HL-60 (cell line): ENCODE data around the gene ARHGEF16.

Source experiments
- DNase-seq, 2 experiments: peaks; one replicate each; pipeline ENCODE4 v3.0.0-alpha.2; 2010 to 2020; ENCODE audit warnings: low read depth in 1 of 2, low spot score in 1 of 2
- H3K27ac ChIP-seq: fragments of 250-450 bp; sonication (Bioruptor Pico); replicated peaks from 2 replicates; pipeline ENCODE4 v1.5.1; 2020; ENCODE audit warnings: mild to moderate bottlenecking, moderate library complexity
- H3K27me3 ChIP-seq: fragments of 250-450 bp; sonication (Bioruptor Pico); 2 replicates; pipeline ENCODE4 v1.5.1; 2021; ENCODE audit warnings: mild to moderate bottlenecking, moderate library complexity; ENCODE audit not compliant: insufficient read depth, poor library complexity, severe bottlenecking
- H3K4me3 ChIP-seq: replicated peaks from 2 replicates; pipeline ENCODE4 v1.5.1; 2011; ENCODE audit warnings: mild to moderate bottlenecking, control low read depth, low read length; ENCODE audit not compliant: insufficient read depth
- CTCF ChIP-seq: IDR thresholded peaks from one replicate; pipeline ENCODE4 v1.5.1; 2011; ENCODE audit warnings: low read length, control low read depth, inconsistent platforms; ENCODE audit not compliant: insufficient read depth
- GABPA ChIP-seq: IDR thresholded peaks from 2 replicates; pipeline ENCODE4 v1.6.1; 2012; ENCODE audit warnings: low read depth
- POLR2AphosphoS5 ChIP-seq: IDR thresholded peaks from 2 replicates; pipeline ENCODE4 v1.6.1; 2012; ENCODE audit warnings: low read depth
- REST ChIP-seq: IDR thresholded peaks from 2 replicates; pipeline ENCODE4 v1.6.1; 2012; ENCODE audit warnings: low read depth; ENCODE audit not compliant: insufficient replicate concordance
- SPI1 ChIP-seq: IDR thresholded peaks from 2 replicates; pipeline ENCODE4 v1.6.1; 2012; ENCODE audit warnings: low read depth, mild to moderate bottlenecking, borderline replicate concordance

ARHGEF16 gene

GRCh38 chr1:3436451-3436850 lies 18.0 kb upstream of the ARHGEF16 start:
- DNase-seq: no peak
- no peak overlapping the region for H3K27ac ChIP-seq
- no peak overlapping the region for H3K4me3 ChIP-seq
- no peak for TF ChIP-seq GABPA
- TF ChIP-seq POLR2AphosphoS5: no peak
- no peak for TF ChIP-seq SPI1
- no peak for TF ChIP-seq CTCF
- no peak for TF ChIP-seq REST
- H3K27me3 ChIP-seq: peaks cover 2% of the 10 kb centered on the region

GRCh38 chr1:3436901-3437300 lies 17.6 kb upstream of the ARHGEF16 start:
- peaks cover 2% of the 10 kb centered on the region for H3K27me3 ChIP-seq
- H3K27ac ChIP-seq: no peak overlapping the region
- TF ChIP-seq CTCF (no peak), GABPA (no peak), REST (no peak), SPI1 (no peak), POLR2AphosphoS5 (no peak)
- H3K4me3 ChIP-seq: no peak overlapping the region
- DNase-seq: no peak

GRCh38 chr1:3438661-3439180 lies 15.7 kb upstream of the ARHGEF16 start:
- no peak for DNase-seq
- TF ChIP-seq REST (no peak), GABPA (no peak), CTCF (no peak), SPI1 (no peak), POLR2AphosphoS5 (no peak)
- H3K27ac ChIP-seq: no peak overlapping the region
- H3K4me3 ChIP-seq: no peak overlapping the region
- H3K27me3 ChIP-seq: peaks cover 2% of the 10 kb centered on the region
